ENCODE data around the gene FGFR4.

Gene FGFR4

GRCh38 chr5:177093082-177093712 lies 6.5 kb downstream of the FGFR4 start:
- POLR2A ChIA-PET = no interaction called here
- H3K4me3 ChIP-seq (ENCODE audit: low read depth, low read length) = no peak overlapping the region
- CTCF ChIA-PET = interaction anchor here (1.1 to 3.7 kb wide), 4 partner anchors 15 to 20 kb away, joined by 3 to 17 read pairs (median 4); no protein-coding TSS in a partner anchor
- no peak for TF ChIP-seq CTCF (IDR thresholded peaks at IDR 0.05; ENCODE audit: insufficient read depth, low read length, missing control alignments)
- DNase-seq (ENCODE audit: low read depth, low spot score) = no peak

GRCh38 chr5:177093803-177094202 lies 7.1 kb downstream of the FGFR4 start:
- no peak overlapping the region for H3K4me3 ChIP-seq (ENCODE audit: low read depth, low read length)
- TF ChIP-seq CTCF (IDR thresholded peaks at IDR 0.05; ENCODE audit: insufficient read depth, low read length, missing control alignments) = no peak
- POLR2A ChIA-PET = no interaction called here
- no peak for DNase-seq (ENCODE audit: low read depth, low spot score)
- CTCF ChIA-PET = interaction anchor here (1.8 to 3.7 kb wide), 2 partner anchors 17 to 20 kb away, joined by 11 to 17 read pairs; no protein-coding TSS in a partner anchor

GRCh38 chr5:177094224-177095087 lies 7.7 kb downstream of the FGFR4 start:
- CTCF ChIA-PET = interaction anchor here (1.0 to 3.7 kb wide), 4 partner anchors 16 to 434 kb away, joined by 3 to 17 read pairs (median 8); no protein-coding TSS in a partner anchor
- no peak for TF ChIP-seq CTCF (IDR thresholded peaks at IDR 0.05; ENCODE audit: insufficient read depth, low read length, missing control alignments)
- H3K4me3 ChIP-seq (ENCODE audit: low read depth, low read length) = no peak overlapping the region
- POLR2A ChIA-PET = no interaction called here
- DNase-seq (ENCODE audit: low read depth, low spot score) = no peak

- no peak for DNase-seq (ENCODE audit: low read depth, low spot score)
- ChIA-PET POLR2A (no interaction called here), CTCF (interaction anchor here (1.0 to 3.7 kb wide), 4 partner anchors 15 to 435 kb away, joined by 3 to 17 read pairs (median 8); no protein-coding TSS in a partner anchor)
- TF ChIP-seq CTCF (IDR thresholded peaks at IDR 0.05; ENCODE audit: insufficient read depth, low read length, missing control alignments) = no peak
- H3K4me3 ChIP-seq (ENCODE audit: low read depth, low read length) = no peak overlapping the region
These were observed 8.5 kb downstream of the FGFR4 start for GRCh38 chr5:177095088-177095669.

- POLR2A ChIA-PET = no interaction called here
These were observed 9.7 kb downstream of the FGFR4 start for GRCh38 chr5:177096162-177097015.

More at GRCh38 chr5:177096162-177097015, 9.7 kb downstream of the FGFR4 start:
- TF ChIP-seq CTCF (IDR thresholded peaks at IDR 0.05; ENCODE audit: insufficient read depth, low read length, missing control alignments) = no peak
- CTCF ChIA-PET = interaction anchor here (2.9 to 7.5 kb wide), 3 partner anchors 16 to 436 kb away, joined by 11 to 102 read pairs (median 20); no protein-coding TSS in a partner anchor
- DNase-seq (ENCODE audit: low read depth, low spot score) = no peak
- H3K4me3 ChIP-seq (ENCODE audit: low read depth, low read length) = no peak overlapping the region
